Stimulated activated CD4-positive, alpha-beta T cell treated with anti-CD3 and anti-CD28 coated beads, Interleukin-1b, Interleukin-23, amount 100 ng/mL, for 48 hours (primary cell): ENCODE results near the gene VSIR.

ENCODE experiments used
- DNase-seq: peaks from one replicate; pipeline ENCODE4 v3.0.0-alpha.2; 2020

Gene VSIR

DNA sequence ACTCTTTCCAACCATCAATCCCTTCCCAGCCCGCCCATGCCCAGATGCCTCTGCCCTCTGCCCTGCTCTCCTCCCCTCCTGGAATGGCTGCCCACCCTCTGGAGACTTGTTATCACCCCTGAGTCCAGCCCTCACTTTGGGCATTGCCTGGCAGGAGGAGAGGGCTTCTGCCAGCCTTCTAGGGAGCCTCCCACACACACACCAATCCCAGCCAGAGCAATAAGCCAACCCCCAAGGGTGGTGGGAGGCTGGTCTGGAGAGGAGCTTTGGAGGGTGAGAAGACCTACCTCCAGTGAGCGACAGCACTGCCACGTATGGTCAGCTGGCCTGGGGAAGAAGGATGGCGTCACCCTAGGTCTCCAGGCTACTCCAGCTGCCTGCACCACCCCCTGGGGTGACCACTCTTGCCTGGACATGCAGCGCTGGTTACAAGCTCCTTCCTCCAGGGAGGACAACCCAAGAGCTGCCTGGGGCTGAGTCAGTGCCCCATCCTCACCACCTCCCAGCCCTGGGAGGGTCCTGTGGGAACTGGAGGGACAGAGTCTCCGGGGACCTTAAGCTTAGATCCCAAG, 62.2 kb downstream of the VSIR start:
- DNase-seq, result no peak

DNA sequence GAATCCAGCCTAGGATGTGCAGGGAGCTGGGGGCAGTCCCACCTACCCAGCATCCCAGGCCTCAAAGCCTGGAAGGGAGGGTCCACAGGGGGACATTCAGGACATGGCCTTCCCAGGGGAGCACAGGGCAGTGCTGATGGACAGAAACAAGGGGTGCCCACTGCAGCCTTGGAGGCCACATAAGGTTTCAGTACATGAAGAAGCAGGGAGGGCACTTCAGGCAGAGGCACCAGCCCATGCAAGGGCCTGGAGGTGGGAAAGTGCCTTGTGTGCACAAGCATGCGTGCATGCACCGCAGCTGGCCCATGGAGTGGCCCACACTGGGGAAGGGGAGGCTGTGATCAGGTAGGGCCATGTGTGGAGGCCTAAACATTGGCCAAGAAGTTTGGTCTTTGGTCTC, 62.8 kb downstream of the VSIR start:
- no peak for DNase-seq

DNA sequence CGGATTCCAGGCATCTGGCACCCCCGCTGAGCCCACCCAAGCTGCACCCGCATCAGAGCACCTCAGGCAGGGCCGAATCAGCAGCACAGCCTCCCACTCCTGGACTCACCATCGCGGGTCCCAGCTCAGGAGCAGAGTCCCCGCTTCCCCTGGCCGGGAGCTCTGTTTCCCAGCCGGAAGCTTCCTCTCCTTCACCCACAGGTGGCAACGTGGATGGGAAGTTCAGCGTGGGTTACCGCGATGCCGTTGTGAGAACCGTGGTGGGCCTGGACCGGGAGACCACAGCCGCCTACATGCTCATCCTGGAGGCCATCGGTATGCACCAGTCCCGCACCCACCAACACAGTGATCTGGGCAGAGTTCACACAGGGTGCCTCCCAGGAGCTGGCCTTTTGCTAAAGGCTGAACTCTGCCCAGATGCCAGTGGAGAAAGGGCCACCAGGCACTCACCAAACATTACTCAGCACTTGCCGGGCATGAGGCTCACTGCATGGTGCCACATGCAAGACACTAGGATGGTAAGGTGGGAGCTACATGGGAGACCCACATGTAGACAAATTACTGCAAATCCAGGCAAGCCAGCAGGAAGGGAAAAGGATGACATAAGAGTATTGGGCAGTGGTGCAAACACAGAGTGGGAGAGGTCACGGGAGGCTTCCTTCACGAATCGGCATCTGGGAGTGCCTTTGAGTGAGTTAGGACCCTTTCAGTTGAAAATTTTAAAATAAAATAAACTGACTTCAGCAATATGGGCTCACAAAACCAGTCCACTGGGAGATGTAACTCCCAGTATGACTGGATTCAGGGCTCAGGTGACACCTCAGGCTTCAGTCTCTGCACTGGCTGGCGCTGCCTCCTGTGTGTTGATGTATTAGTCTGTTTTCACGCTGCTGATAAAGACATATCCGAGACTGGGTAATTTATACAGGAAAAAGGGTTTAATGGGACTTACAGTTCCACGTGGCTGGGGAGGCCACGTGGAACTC, 64.1 kb downstream of the VSIR start:
- no peak for DNase-seq

DNA sequence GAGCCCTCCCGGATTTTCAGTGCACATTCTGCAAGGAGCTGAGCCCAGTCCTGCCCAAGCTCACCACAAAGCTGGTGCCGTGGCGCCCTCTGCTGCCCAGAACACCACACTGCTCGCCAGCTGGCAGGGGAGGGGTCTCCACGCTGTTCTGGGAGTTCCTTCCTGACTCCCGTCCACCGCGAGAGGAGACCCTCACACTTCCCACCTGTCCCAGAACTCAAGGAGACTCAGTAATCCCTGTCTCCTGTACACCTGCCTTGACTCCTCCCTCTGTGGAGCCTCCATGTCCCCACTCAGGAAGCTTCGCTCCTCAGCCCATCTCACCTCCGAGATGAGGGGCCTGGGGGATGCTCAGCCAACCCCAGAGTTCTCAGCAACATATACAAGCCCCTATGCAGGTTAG, 65.0 kb downstream of the VSIR start:
- peak; percentile 70 for DNase-seq

DNA sequence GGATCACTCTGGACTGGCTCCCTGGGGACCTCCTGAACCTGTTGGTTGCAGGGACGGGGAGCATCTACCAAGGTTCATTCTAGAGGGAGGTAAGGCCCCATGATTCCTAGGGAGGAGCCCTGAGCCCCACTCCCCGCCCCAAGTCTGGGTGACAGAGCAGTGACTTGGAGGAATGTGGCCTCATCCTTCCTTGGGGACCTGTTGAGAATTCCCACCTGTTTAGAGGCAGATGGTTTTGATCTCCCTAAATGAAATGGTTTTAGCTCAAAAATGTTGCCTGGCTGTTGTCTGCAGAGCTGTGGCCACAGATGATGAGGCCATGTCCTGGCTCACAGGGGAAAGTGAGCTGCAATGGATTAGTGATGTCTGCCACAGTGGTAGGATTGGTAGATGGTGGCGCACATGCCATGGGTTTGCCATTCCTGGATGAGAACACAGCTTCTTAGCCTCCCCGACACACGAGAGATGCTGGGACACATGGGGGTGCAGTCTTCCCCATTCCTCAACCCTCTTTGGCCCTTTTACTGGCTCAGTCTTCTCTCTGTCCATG, 66.0 kb downstream of the VSIR start:
- no peak for DNase-seq

DNA sequence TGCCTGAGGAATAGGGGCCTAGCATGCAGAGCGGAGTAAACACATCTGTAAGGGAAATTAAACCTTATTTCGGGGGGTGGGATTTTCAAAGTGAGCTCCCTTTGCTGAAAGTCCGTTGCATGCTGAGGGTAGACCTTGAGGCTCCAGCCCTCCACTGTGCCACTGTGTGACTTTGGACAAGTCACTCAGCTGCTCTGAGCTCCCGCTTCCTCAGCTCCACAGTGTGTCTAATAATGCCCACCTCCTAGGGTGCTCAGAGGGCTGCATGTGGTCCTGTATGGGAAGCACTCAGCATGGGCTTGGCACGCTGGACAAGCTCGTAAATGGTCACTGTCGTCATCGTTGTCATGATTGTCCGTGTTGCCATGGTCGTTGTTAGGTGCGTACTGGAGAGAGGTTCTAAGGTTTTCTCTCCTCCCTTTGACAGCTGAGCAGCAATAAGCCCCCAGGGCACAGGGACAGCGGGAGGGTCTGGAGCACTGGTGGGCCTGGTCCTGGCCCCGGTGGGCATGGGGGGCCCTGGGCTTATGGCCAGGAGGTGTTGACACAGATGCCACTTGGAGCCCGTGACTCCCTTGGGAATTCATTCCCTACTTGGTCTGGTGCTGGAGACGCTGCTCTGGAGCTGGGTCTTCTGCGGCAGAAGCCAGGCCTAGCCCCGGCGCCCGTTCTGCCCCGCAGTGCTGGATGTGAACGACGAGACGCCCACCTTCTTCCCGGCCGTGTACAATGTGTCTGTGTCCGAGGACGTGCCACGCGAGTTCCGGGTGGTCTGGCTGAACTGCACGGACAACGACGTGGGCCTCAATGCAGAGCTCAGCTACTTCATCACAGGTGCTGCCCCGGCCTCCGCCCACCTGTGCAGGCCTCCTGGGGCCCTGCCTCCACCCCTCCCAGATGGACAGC, 66.9 kb downstream of the VSIR start:
- DNase-seq, result no peak

DNA sequence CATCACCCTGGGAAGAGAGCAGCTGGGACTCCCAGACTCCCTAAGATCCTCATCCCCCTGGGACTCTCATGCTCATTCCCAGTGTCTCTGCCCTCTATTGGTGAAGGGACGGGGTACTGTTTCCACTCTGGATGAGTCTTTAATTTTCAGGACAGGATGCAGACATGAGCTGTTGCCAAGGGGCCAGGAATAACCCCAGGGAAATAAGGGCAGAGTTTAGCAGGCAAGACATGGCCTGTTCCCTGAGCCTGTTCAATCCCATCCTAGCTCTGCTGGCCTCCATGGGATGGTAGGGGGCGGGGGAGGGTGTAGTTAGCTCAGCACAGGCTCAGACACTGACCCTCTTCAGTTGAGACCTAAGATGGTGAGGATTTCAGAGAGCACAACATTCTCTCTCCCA, 67.7 kb downstream of the VSIR start:
- DNase-seq, result no peak

DNA sequence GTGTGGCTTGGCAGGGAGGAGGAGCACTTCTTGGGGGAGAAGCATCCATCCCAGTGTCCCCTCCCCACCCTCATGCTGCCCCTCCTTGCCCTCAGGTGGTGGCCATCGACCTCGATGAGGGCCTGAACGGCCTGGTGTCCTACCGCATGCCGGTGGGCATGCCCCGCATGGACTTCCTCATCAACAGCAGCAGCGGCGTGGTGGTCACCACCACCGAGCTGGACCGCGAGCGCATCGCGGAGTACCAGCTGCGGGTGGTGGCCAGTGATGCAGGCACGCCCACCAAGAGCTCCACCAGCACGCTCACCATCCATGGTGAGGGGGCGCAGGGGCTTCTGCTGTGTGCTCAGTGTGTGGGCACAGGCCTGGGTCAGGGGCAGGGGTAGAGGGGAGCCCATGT, 68.5 kb downstream of the VSIR start:
- DNase-seq, result no peak

DNA sequence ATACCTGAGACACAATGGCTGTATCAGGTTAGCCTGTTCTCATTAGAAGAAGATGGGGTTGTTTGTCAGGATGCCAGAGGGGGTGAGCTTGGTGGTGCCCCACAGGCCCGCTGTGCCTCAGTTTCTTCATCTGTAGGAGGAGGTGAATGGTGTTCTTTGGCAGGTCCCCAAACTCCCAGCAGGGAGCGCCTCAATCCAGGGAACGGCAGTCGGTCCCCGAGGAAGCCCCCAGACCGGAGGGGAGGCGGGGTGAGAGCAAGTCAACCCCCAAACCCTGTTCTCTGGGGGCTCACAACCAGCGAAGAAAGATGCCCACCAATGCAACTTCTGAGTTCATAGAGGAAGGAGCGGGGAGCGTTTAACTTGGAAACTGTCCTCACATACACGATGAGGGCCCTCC, 69.7 kb downstream of the VSIR start:
- DNase-seq, result no peak

DNA sequence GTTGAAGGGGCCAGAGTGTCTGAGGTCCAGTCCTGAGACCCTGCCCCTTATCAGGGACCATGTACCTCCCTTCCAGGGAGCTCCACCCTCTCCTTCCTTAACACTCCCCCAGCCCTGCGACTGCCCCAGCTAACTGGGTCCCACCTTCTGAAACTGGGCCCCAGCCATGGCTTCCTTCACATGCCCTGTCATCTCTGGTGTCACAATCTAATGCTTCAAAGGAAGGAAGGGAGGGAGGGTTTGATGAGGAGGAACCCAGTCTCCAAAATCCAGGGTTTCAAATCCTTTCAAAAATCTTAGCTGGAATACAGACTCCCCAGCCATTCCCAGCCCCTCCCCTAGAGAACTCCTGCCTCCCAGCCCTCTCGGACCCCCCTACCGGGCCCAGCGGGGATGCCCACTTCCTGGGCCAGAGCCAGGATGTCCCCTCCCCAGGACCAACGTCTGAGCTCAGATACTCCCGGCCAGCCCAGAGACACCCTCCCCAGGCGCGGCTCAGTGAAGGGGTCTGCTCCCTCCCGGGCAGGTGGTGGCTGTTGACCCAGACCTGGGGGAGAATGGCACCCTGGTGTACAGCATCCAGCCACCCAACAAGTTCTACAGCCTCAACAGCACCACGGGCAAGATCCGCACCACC, 71.7 kb downstream of the VSIR start:
- no peak for DNase-seq

DNA sequence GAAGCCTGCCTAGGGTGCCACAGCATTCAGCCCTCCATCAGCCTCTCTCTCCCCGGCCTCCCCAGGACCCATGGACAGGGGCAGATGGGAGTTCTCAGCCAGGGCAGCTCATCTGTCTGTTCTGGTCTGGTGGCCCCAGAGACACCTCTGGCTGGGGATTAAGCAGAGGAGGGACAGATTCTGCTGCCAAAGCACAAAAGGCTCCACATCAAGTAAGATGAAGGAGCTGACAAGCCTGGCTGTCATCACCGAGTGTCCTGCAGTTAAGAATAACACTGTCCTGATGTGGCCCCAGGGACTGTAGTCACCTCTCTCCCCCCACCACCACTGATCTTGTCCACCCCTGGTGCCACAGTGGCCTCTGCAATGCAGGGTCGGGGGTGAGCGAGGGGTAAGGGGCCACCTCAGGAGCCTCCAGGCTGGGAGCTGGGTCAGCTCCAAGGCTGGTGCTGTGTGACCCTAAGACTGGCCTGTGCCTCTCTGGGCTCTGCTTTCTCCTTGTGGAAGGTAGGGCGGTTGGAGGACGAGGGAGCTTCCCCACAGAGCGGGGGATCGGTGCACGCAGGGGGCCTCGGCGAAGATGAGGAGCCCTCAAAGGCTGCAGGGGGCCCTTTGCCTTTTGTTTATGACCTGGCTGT, 72.5 kb downstream of the VSIR start:
- DNase-seq, result no peak

DNA sequence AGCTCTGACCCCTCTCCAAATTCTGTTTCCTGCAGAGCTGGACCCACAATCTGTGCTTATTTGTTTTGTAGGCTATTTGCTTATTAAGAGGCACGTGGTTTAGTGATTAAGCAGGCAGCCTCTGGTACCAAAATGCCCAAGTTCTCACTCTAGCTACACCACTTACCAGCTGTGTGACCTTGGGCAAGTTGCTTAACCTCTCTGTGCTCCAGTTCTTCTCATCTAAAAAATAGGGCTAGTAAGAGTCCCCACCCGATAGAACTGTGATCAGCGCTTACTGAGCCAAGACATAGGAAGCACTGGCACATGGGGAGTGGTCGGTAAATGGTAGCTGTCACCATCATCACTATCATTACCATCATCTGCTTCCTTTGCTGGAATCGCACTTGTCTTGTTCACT, 74.6 kb downstream of the VSIR start:
- no peak for DNase-seq

DNA sequence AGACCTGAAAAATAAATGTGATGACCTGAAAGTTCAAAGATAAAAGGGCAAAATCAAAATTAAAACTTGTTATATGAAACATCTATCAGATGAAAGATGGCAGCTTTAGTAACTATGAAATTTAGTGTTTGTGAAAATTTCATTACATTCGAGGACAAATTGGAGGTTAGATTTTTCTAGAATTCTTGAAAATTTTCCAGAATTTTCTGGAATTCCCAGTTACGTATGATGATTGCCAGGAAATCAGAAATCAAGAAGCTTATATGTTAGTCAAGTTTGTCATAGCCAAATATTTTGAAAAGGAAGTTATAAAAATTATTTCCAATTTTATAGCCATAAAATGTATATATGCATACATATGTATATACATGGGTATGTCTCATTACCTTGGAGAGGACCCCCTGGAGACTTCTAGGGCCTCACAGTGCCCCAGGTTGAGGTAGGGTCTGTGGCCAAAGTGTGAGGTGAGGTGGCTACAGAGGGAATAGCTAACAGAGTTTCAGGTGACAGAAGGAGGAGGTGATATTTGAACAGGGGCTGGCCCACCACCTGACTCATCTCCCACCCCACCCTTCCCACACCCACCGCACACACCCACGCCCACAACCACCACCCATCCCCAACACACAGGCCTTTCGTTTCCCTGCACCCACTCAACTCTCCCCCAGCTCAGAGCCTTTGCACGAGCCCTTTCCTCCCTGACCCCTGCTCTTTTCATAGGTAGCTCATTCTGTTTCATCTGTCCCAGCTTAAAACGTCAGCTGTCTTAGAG, 75.2 kb downstream of the VSIR start:
- DNase-seq, result peak; percentile 19
